GM23338 (cell line): ENCODE data around the gene EIF3F. TPM values are rescaled to one million over a fixed set of nuclear protein-coding genes. Genes with fewer than 3 reads are reported as not detected.

ENCODE experiments used
- ATAC-seq: fragments of 200-7000 bp; cut with Tn5 transposase; 3 replicates; pipeline ENCODE4 v1.9.1; 2020
- DNase-seq: peaks from one replicate; pipeline ENCODE4 v3.0.0-alpha.2; 2015; ENCODE audit warnings: low spot score
- H2AFZ ChIP-seq: fragments of 200-600 bp; sonication (generic); 2 replicates; pipeline ENCODE4 v1.8.0; 2016; ENCODE audit warnings: antibody characterized with exemption, mild to moderate bottlenecking, moderate library complexity
- H3F3A ChIP-seq: fragments of 200-600 bp; sonication (generic); replicated peaks from 2 replicates; pipeline ENCODE4 v1.8.0; 2017; ENCODE audit warnings: antibody characterized with exemption, mixed run types, low read depth
- H3K27ac ChIP-seq: fragments of 200-600 bp; sonication (generic); 2 replicates; pipeline ENCODE4 v1.6.1; 2016; ENCODE audit warnings: low read depth
- H3K27me3 ChIP-seq: fragments of 200-600 bp; sonication (generic); 2 replicates; pipeline ENCODE4 v1.8.0; 2016; ENCODE audit warnings: mild to moderate bottlenecking, mixed run types, moderate library complexity; ENCODE audit not compliant: insufficient read depth
- H3K36me3 ChIP-seq: fragments of 200-600 bp; sonication (generic); 2 replicates; pipeline ENCODE4 v1.8.0; 2016; ENCODE audit warnings: mild to moderate bottlenecking; ENCODE audit not compliant: insufficient read depth
- H3K4me1 ChIP-seq: fragments of 200-600 bp; sonication (generic); 2 replicates; pipeline ENCODE4 v1.8.0; 2016; ENCODE audit warnings: mild to moderate bottlenecking, moderate library complexity; ENCODE audit not compliant: insufficient read depth
- H3K4me2 ChIP-seq: fragments of 200-600 bp; sonication (generic); 2 replicates; pipeline ENCODE4 v1.7.1; 2017; ENCODE audit warnings: mixed run types
- H3K4me3 ChIP-seq: fragments of 200-600 bp; sonication (generic); 2 replicates; pipeline ENCODE4 v1.6.1; 2016; ENCODE audit warnings: mixed run types
- H3K79me2 ChIP-seq: fragments of 200-600 bp; sonication (generic); replicated peaks from 2 replicates; pipeline ENCODE4 v1.8.0; 2017; ENCODE audit warnings: mild to moderate bottlenecking; ENCODE audit not compliant: insufficient read depth
- H3K9me2 ChIP-seq: fragments of 200-600 bp; sonication (generic); 2 replicates; pipeline ENCODE4 v1.8.0; 2017; ENCODE audit not compliant: insufficient read depth
- H4K20me1 ChIP-seq: fragments of 200-600 bp; sonication (generic); replicated peaks from 2 replicates; pipeline ENCODE4 v1.8.0; 2017; ENCODE audit warnings: mild to moderate bottlenecking; ENCODE audit not compliant: insufficient read depth
- H3K27ac Mint-ChIP-seq: 2 replicates; pipeline ENCODE4 v1.8.0; 2020; ENCODE audit warnings: inconsistent platforms, mild to moderate bottlenecking, moderate library complexity, mixed read lengths
- H3K27me3 Mint-ChIP-seq: 3 replicates; pipeline ENCODE4 v1.8.0; 2022; ENCODE audit warnings: low read depth, mild to moderate bottlenecking, moderate library complexity, mixed read lengths, inconsistent platforms; ENCODE audit not compliant: insufficient read depth, poor library complexity
- H3K36me3 Mint-ChIP-seq: 3 replicates; pipeline ENCODE4 v1.8.0; 2021; ENCODE audit warnings: low read depth, mild to moderate bottlenecking, inconsistent platforms, moderate library complexity, mixed read lengths
- H3K4me1 Mint-ChIP-seq: 3 replicates; pipeline ENCODE4 v1.8.0; 2020; ENCODE audit warnings: mild to moderate bottlenecking, inconsistent platforms, mixed read lengths
- H3K4me3 Mint-ChIP-seq: 3 replicates; pipeline ENCODE4 v1.8.0; 2021; ENCODE audit warnings: moderate library complexity, mild to moderate bottlenecking, inconsistent platforms, mixed read lengths
- H3K9me3 Mint-ChIP-seq: 3 replicates; pipeline ENCODE4 v1.8.0; 2020; ENCODE audit warnings: moderate library complexity, mild to moderate bottlenecking, inconsistent platforms, mixed read lengths
- CREB1 ChIP-seq: fragments of 250-450 bp; sonication (Bioruptor Pico); IDR thresholded peaks from 2 replicates; pipeline ENCODE4 v1.5.0; 2020; ENCODE audit warnings: low read depth, mild to moderate bottlenecking, moderate library complexity
- EZH2 ChIP-seq: fragments of 200-600 bp; sonication (generic); IDR thresholded peaks from one replicate; pipeline ENCODE4 v1.8.0; 2017; ENCODE audit warnings: antibody characterized with exemption, mild to moderate bottlenecking, low read depth; ENCODE audit not compliant: unreplicated experiment
- EZH2phosphoT487 ChIP-seq: fragments of 200-600 bp; sonication (generic); IDR thresholded peaks from one replicate; pipeline ENCODE4 v1.8.1; 2018; ENCODE audit warnings: antibody characterized with exemption; ENCODE audit not compliant: unreplicated experiment
- JUNB ChIP-seq: IDR thresholded peaks from one replicate; pipeline ENCODE4 v1.6.1; 2016; ENCODE audit warnings: antibody characterized with exemption; ENCODE audit not compliant: unreplicated experiment
- STAT1 ChIP-seq: IDR thresholded peaks from one replicate; pipeline ENCODE4 v1.6.1; 2016; ENCODE audit warnings: antibody characterized with exemption; ENCODE audit not compliant: unreplicated experiment
- ZNF114 ChIP-seq: fragments of 250-450 bp; sonication (Bioruptor Pico); IDR thresholded peaks from 2 replicates; pipeline ENCODE4 v1.5.0; 2020; ENCODE audit warnings: mild to moderate bottlenecking, moderate library complexity
- ZNF331 ChIP-seq: fragments of 250-450 bp; sonication (Bioruptor Pico); IDR thresholded peaks from 2 replicates; pipeline ENCODE4 v1.5.0; 2020; ENCODE audit warnings: low read depth, mild to moderate bottlenecking, moderate library complexity
- polyA plus RNA-seq: library from polyadenylated mRNA; unstranded; fragments of >200 nt; fragmentation: Nextera tagmentation; extraction: Ambion mirVana; gene quantifications from 2 replicates; pipeline ENCODE4 v1.2.1, GENCODE V29; 2016
- total RNA-seq: library from RNA; depleted of rRNA; stranded (reverse); fragments of >200 nt; shearing (Covaris generic); gene quantifications from 2 replicates; pipeline ENCODE4 v1.2.3, GENCODE V29; 2014
- TF ChIP-seq, protein P1 (sequence below), 2 experiments: fragments of 200-600 bp in 1 of 2; sonication (generic) in 1 of 2; conservative IDR thresholded peaks; 2 replicates each; pipeline versions ENCODE4 v1.5.1 to v1.6.1; 2016 to 2017; ENCODE audit warnings: antibody characterized with exemption in 2 of 2, low read depth in 2 of 2, mild to moderate bottlenecking in 2 of 2, moderate library complexity in 1 of 2
- TF ChIP-seq, protein P2 (sequence below): IDR thresholded peaks from one replicate; pipeline ENCODE4 v1.6.1; 2018; ENCODE audit warnings: antibody characterized with exemption; ENCODE audit not compliant: unreplicated experiment

EIF3F gene
- total and polyA plus RNA-seq, 2 experiments from 2014 or later, result 237 to 555 TPM

DNA sequence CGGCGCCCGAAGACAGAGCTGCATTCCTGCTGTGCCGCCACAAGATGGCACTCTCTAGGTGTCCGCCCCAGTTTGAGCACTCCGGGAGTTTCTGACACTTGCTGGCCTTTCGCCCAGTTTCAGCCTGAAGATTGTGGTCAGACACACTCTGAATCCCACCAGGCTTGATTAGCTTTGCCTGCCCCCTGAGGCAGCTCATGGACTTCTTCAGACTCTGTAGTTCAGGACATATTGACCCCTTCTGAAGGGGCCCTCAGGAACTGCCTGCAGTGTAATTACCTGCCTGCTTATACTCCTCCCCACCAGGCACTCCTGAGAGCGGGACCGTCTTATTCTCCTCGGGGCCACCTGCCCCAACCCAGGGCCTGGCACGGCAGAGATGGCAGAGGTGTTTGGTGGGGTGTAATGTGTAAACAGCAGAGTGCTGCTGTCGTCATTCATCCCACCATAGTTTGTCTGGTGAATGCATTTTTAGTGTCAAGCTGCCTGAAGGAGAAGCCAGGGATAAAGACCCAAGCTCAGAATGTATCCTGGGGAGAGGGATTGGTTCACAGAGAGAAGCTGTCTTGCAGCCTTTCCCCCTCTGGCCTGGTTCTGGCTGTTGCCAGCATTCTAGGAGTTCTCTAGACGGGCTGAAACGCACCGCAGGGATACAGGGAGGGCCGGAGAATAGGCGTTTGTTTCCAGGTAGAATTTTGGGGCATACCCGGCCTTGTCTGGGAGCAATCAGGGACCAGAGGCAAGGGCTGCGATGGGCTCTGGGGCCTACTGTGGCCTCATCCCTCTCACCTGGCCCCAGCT, 46.4 kb downstream of the EIF3F start:
- Mint-ChIP-seq H3K4me3 (peak overlapping the region; percentile 41; the same call in 2 of the 3 replicates), H3K27me3 (peaks cover 11% of the 10 kb centered on the region), H3K36me3 (no peaks in the 10 kb centered on the region), H3K27ac (no peak overlapping the region), H3K4me1 (peaks cover 17% of the 10 kb centered on the region), H3K9me3 (no peaks in the 10 kb centered on the region)
- Histone ChIP-seq H3K4me1 (peaks cover 9% of the 10 kb centered on the region; the same call in 1 of the 2 replicates), H3K36me3 (no peaks in the 10 kb centered on the region), H3K27ac (no peak overlapping the region), H3K79me2 (no peaks in the 10 kb centered on the region), H3K4me2 (no peak overlapping the region; the same call in 1 of the 2 replicates), H3F3A (0 out of 2 replicates have a peak, but pooled peaks cover 3% of the 10 kb centered on the region), H3K4me3 (no peak overlapping the region; the same call in 1 of the 2 replicates), H3K9me2 (no peaks in the 10 kb centered on the region), H3K27me3 (no peaks in the 10 kb centered on the region), H2AFZ (no peak overlapping the region), H4K20me1 (no peaks in the 10 kb centered on the region)
- no peak for TF ChIP-seq ZNF114
- no peak for TF ChIP-seq CREB1 (CRISPR knock-in tag)
- TF ChIP-seq EZH2, result no peak
- TF ChIP-seq EZH2phosphoT487, result no peak
- TF ChIP-seq, protein P1, sequence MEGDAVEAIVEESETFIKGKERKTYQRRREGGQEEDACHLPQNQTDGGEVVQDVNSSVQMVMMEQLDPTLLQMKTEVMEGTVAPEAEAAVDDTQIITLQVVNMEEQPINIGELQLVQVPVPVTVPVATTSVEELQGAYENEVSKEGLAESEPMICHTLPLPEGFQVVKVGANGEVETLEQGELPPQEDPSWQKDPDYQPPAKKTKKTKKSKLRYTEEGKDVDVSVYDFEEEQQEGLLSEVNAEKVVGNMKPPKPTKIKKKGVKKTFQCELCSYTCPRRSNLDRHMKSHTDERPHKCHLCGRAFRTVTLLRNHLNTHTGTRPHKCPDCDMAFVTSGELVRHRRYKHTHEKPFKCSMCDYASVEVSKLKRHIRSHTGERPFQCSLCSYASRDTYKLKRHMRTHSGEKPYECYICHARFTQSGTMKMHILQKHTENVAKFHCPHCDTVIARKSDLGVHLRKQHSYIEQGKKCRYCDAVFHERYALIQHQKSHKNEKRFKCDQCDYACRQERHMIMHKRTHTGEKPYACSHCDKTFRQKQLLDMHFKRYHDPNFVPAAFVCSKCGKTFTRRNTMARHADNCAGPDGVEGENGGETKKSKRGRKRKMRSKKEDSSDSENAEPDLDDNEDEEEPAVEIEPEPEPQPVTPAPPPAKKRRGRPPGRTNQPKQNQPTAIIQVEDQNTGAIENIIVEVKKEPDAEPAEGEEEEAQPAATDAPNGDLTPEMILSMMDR (conservative IDR thresholded peaks at IDR 0.05; ENCODE audit: low read depth in 2 of 2), result peak; percentile 86 to 90
- TF ChIP-seq ZNF331 (CRISPR knock-in tag), result no peak
- no peak for TF ChIP-seq STAT1
- DNase-seq (peak; percentile 93), ATAC-seq (peak; percentile 88)

DNA sequence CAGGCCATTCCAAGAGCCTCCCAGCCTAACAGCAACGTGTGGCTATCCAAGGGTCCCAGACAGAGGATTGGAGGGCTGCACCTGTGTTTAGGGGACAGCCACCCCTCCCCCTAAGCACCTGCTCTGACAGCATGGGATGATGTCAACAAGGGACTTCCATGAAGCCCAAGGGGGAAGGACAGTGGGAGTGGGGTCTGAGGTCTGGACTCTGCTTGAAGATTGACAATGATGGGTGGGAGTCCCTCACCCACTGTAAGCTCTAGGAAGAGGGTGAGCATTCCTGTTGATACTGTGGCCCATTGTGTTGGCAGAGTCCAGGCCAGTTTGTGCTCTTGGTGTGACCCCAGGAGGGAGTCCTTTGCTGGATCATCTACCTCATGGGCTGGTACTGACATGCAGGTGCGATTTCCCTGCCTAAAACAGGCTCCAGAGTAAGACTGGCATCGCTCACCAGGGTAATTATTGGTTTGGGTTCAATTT, 47.0 kb downstream of the EIF3F start:
- DNase-seq (no peak), ATAC-seq (no peak)
- Histone ChIP-seq H4K20me1 (no peaks in the 10 kb centered on the region), H3K36me3 (no peaks in the 10 kb centered on the region), H3K9me2 (no peaks in the 10 kb centered on the region), H3K27me3 (no peaks in the 10 kb centered on the region), H3K27ac (no peak overlapping the region), H3K79me2 (no peaks in the 10 kb centered on the region), H2AFZ (no peak overlapping the region), H3K4me1 (peaks cover 9% of the 10 kb centered on the region; the same call in 1 of the 2 replicates), H3F3A (0 out of 2 replicates have a peak, but pooled peaks cover 3% of the 10 kb centered on the region), H3K4me3 (no peak overlapping the region), H3K4me2 (no peak overlapping the region)
- peaks cover 17% of the 10 kb centered on the region for H3K4me1 Mint-ChIP-seq
- no peak overlapping the region for H3K4me3 Mint-ChIP-seq
- no peaks in the 10 kb centered on the region for H3K36me3 Mint-ChIP-seq
- H3K9me3 Mint-ChIP-seq, result no peaks in the 10 kb centered on the region
- peaks cover 11% of the 10 kb centered on the region for H3K27me3 Mint-ChIP-seq
- no peak overlapping the region for H3K27ac Mint-ChIP-seq
- TF ChIP-seq EZH2 (no peak), JUNB (no peak)
- TF ChIP-seq, protein P2, sequence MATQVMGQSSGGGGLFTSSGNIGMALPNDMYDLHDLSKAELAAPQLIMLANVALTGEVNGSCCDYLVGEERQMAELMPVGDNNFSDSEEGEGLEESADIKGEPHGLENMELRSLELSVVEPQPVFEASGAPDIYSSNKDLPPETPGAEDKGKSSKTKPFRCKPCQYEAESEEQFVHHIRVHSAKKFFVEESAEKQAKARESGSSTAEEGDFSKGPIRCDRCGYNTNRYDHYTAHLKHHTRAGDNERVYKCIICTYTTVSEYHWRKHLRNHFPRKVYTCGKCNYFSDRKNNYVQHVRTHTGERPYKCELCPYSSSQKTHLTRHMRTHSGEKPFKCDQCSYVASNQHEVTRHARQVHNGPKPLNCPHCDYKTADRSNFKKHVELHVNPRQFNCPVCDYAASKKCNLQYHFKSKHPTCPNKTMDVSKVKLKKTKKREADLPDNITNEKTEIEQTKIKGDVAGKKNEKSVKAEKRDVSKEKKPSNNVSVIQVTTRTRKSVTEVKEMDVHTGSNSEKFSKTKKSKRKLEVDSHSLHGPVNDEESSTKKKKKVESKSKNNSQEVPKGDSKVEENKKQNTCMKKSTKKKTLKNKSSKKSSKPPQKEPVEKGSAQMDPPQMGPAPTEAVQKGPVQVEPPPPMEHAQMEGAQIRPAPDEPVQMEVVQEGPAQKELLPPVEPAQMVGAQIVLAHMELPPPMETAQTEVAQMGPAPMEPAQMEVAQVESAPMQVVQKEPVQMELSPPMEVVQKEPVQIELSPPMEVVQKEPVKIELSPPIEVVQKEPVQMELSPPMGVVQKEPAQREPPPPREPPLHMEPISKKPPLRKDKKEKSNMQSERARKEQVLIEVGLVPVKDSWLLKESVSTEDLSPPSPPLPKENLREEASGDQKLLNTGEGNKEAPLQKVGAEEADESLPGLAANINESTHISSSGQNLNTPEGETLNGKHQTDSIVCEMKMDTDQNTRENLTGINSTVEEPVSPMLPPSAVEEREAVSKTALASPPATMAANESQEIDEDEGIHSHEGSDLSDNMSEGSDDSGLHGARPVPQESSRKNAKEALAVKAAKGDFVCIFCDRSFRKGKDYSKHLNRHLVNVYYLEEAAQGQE, result no peak
